SK-N-SH (cell line): ENCODE measurements around the gene USP10. TPM values are rescaled to one million over a fixed set of nuclear protein-coding genes. Genes with fewer than 3 reads are reported as not detected.

Experiments used
- CTCF ChIA-PET: fragments of 300-600, 350-600 bp; formaldehyde crosslinking; extraction: SDS; loops from one replicate; lab custom pipeline; 2021; lab: Yijun Ruan, JAX
- POLR2A ChIA-PET: fragments of 350-600 bp; sonication (Branson Sonifier 250); formaldehyde crosslinking; extraction: SDS; loops from one replicate; lab custom pipeline; 2020; ENCODE audit warnings: antibody characterized with exemption, inconsistent platforms; lab: Yijun Ruan, JAX
- DNase-seq: peaks from one replicate; pipeline ENCODE4 v3.0.0; 2012
- H2AFZ ChIP-seq: fragments of 200-600 bp; sonication (generic); 2 replicates; pipeline ENCODE4 v1.8.1; 2016; ENCODE audit warnings: antibody characterized with exemption, mild to moderate bottlenecking, low read depth
- H3F3A ChIP-seq: fragments of 200-600 bp; sonication (generic); replicated peaks from 2 replicates; pipeline ENCODE3; 2016; ENCODE audit warnings: antibody characterized with exemption, mild to moderate bottlenecking; ENCODE audit not compliant: insufficient read depth
- H3K27ac ChIP-seq, 2 experiments: fragments of 200-500 bp in 1 of 2; fragments of 200-600 bp in 1 of 2; sonication (Bioruptor generic) in 1 of 2; sonication (generic), shearing (Covaris generic) in 1 of 2; 2 replicates each; pipeline versions ENCODE4 v1.5.1 to v1.6.1; 2014 to 2016; ENCODE audit warnings: low read depth in 2 of 2, inconsistent platforms in 1 of 2, low read length in 1 of 2, mild to moderate bottlenecking in 1 of 2, mixed read lengths in 1 of 2
- H3K27me3 ChIP-seq: fragments of 200-600 bp; sonication (generic), shearing (Covaris generic); 2 replicates; pipeline ENCODE4 v1.6.1; 2016; ENCODE audit warnings: mixed run types; ENCODE audit not compliant: insufficient read depth
- H3K36me3 ChIP-seq, 2 experiments: fragments of 200-500 bp in 1 of 2; fragments of 200-600 bp in 1 of 2; sonication (Bioruptor generic) in 1 of 2; sonication (generic) in 1 of 2; replicated peaks in 1 of 2; 2 replicates each; pipeline versions ENCODE3 to v1.5.1; 2014 to 2016; ENCODE audit warnings: low read length in 1 of 2, mild to moderate bottlenecking in 1 of 2; ENCODE audit not compliant: insufficient read depth in 2 of 2, control insufficient read depth in 1 of 2
- H3K4me1 ChIP-seq, 2 experiments: fragments of 200-500 bp in 1 of 2; fragments of 200-600 bp in 1 of 2; sonication (Bioruptor generic) in 1 of 2; sonication (generic), shearing (Covaris generic) in 1 of 2; 2 replicates each; pipeline versions ENCODE4 v1.5.1 to v1.6.1; 2014 to 2016; ENCODE audit warnings: low read depth in 1 of 2, low read length in 1 of 2, mixed run types in 1 of 2; ENCODE audit not compliant: insufficient read depth in 2 of 2, control insufficient read depth in 1 of 2
- H3K4me2 ChIP-seq: fragments of 200-600 bp; sonication (generic), shearing (Covaris generic); 2 replicates; pipeline ENCODE4 v1.6.1; 2017; ENCODE audit warnings: mixed run types
- H3K4me3 ChIP-seq, 2 experiments: fragments of 200-500 bp in 1 of 2; fragments of 200-600 bp in 1 of 2; sonication (Bioruptor generic) in 1 of 2; sonication (generic), shearing (Covaris generic) in 1 of 2; 2 replicates each; pipeline versions ENCODE4 v1.5.1 to v1.8.1; 2014 to 2016; ENCODE audit warnings: low read depth in 2 of 2, inconsistent platforms in 1 of 2, low read length in 1 of 2, mild to moderate bottlenecking in 1 of 2, mixed read lengths in 1 of 2, moderate library complexity in 1 of 2
- H3K79me2 ChIP-seq: fragments of 200-600 bp; sonication (generic); 2 replicates; pipeline ENCODE4 v1.8.1; 2017; ENCODE audit warnings: mild to moderate bottlenecking; ENCODE audit not compliant: insufficient read depth
- H3K9ac ChIP-seq: fragments of 200-600 bp; sonication (generic); 2 replicates; pipeline ENCODE4 v1.6.1; 2017; ENCODE audit warnings: mixed run types
- H3K9me2 ChIP-seq: fragments of 200-600 bp; sonication (generic); 2 replicates; pipeline ENCODE4 v1.6.1; 2017; ENCODE audit warnings: mixed run types
- H3K9me3 ChIP-seq: fragments of 200-600 bp; sonication (generic); 2 replicates; pipeline ENCODE4 v1.6.1; 2017; ENCODE audit warnings: mixed run types, mild to moderate bottlenecking, moderate library complexity
- H4K20me1 ChIP-seq: fragments of 200-600 bp; sonication (generic); 2 replicates; pipeline ENCODE4 v1.6.1; 2017; ENCODE audit warnings: mild to moderate bottlenecking, mixed run types; ENCODE audit not compliant: insufficient read depth
- ELF1 ChIP-seq: IDR thresholded peaks from 2 replicates; pipeline ENCODE4 v1.4.0; 2012
- FOXM1 ChIP-seq: IDR thresholded peaks from 2 replicates; pipeline ENCODE4 v1.4.0; 2012; ENCODE audit warnings: low read depth, mild to moderate bottlenecking
- RXRA ChIP-seq: IDR thresholded peaks from 2 replicates; pipeline ENCODE4 v1.4.0; 2012; ENCODE audit warnings: low read depth, mild to moderate bottlenecking, borderline replicate concordance
- SMC3 ChIP-seq: IDR thresholded peaks from 2 replicates; pipeline ENCODE4 v1.6.1; 2012; ENCODE audit warnings: low read depth, low read length, improper control_type of control experiment
- ZBTB33 ChIP-seq: IDR thresholded peaks from 2 replicates; pipeline ENCODE4 v1.4.0; 2012; ENCODE audit warnings: low read depth, borderline replicate concordance
- WGBS: methylation state at CpG from one replicate; pipeline ENCODE4 v1.1.6; 2017; ENCODE audit warnings: low lambda C conversion rate; 5-methylcytosine and 5-hydroxymethylcytosine counted together
- polyA plus RNA-seq, 3 experiments: library from polyadenylated mRNA; depleted of rRNA; stranded (reverse); fragments of >200 nt; gene quantifications; 2 replicates each; pipeline ENCODE4 v1.2.3, GENCODE V29; 2012
- TF ChIP-seq, protein P1 (sequence below): fragments of 150-350 bp; IDR thresholded peaks from 2 replicates; pipeline ENCODE4 v1.6.1; 2016; ENCODE audit warnings: mild to moderate bottlenecking, low read depth, low read length
- TF ChIP-seq, protein P2 (sequence below): fragments of 200-600 bp; sonication (generic); IDR thresholded peaks from 2 replicates; pipeline ENCODE4 v1.6.1; 2017; ENCODE audit warnings: antibody characterized with exemption, mild to moderate bottlenecking, moderate library complexity

The USP10 gene
- polyA plus RNA-seq, 1 of the 3 experiments (the other 2 are of a cell fraction) = 49.2 TPM

- 69% methylated on average over 2 of the region's 2 CpGs for WGBS
- H3F3A ChIP-seq = peaks cover 3% of the 10 kb centered on the region
- H4K20me1 ChIP-seq = 0 out of 2 replicates have a peak, but pooled peaks cover 8% of the 10 kb centered on the region
- H3K4me1 ChIP-seq = peaks cover 0 to 16% of the 10 kb centered on the region in 2 experiments; a peak in 3 of 4 replicates
- H3K9me2 ChIP-seq = no peaks in the 10 kb centered on the region
- peaks cover 19 to 42% of the 10 kb centered on the region in 2 experiments for H3K36me3 ChIP-seq
- TF ChIP-seq RXRA (no peak), ELF1 (no peak)
- no peak overlapping the region for H3K4me2 ChIP-seq
- no peak overlapping the region for H3K4me3 ChIP-seq
- no peak overlapping the region for H3K9ac ChIP-seq
- H2AFZ ChIP-seq = no peak overlapping the region
- no peak for DNase-seq
- H3K79me2 ChIP-seq = peaks cover 6% of the 10 kb centered on the region
- ChIA-PET CTCF (interaction anchor here (1.0 to 3.5 kb wide), 6 partner anchors 10 to 154 kb away, joined by 3 to 20 read pairs (median 6); no protein-coding TSS in a partner anchor), POLR2A (interaction anchor here (0.6 kb wide), 1 partner anchor 9 kb away, joined by 3 read pairs; no protein-coding TSS in a partner anchor)
- no peaks in the 10 kb centered on the region for H3K9me3 ChIP-seq
- H3K27ac ChIP-seq = no peak overlapping the region
- no peaks in the 10 kb centered on the region for H3K27me3 ChIP-seq
Observed at GRCh38 chr16:84665359-84665758, 34.4 kb upstream of the USP10 start.

GRCh38 chr16:84665843-84666242 is 34.0 kb upstream of the USP10 start:
- Histone ChIP-seq H3K27me3 (no peaks in the 10 kb centered on the region), H4K20me1 (0 out of 2 replicates have a peak, but pooled peaks cover 8% of the 10 kb centered on the region), H3F3A (peaks cover 3% of the 10 kb centered on the region), H3K27ac (no peak overlapping the region), H3K4me2 (no peak overlapping the region), H2AFZ (no peak overlapping the region), H3K9me3 (no peaks in the 10 kb centered on the region), H3K4me3 (no peak overlapping the region), H3K9ac (no peak overlapping the region), H3K9me2 (no peaks in the 10 kb centered on the region), H3K79me2 (peaks cover 6% of the 10 kb centered on the region), H3K4me1 (peaks cover 0 to 16% of the 10 kb centered on the region in 2 experiments; a peak in 3 of 4 replicates), H3K36me3 (peaks cover 19 to 42% of the 10 kb centered on the region in 2 experiments)
- no peak for DNase-seq
- ChIA-PET CTCF (interaction anchor here (0.6 to 3.5 kb wide), 6 partner anchors 10 to 155 kb away, joined by 3 to 20 read pairs (median 6); no protein-coding TSS in a partner anchor), POLR2A (no interaction called here)
- TF ChIP-seq SMC3 (no peak), ZBTB33 (no peak), FOXM1 (no peak), RXRA (no peak)
- TF ChIP-seq, protein P1, sequence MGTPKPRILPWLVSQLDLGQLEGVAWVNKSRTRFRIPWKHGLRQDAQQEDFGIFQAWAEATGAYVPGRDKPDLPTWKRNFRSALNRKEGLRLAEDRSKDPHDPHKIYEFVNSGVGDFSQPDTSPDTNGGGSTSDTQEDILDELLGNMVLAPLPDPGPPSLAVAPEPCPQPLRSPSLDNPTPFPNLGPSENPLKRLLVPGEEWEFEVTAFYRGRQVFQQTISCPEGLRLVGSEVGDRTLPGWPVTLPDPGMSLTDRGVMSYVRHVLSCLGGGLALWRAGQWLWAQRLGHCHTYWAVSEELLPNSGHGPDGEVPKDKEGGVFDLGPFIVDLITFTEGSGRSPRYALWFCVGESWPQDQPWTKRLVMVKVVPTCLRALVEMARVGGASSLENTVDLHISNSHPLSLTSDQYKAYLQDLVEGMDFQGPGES = no peak
- TF ChIP-seq, protein P2, sequence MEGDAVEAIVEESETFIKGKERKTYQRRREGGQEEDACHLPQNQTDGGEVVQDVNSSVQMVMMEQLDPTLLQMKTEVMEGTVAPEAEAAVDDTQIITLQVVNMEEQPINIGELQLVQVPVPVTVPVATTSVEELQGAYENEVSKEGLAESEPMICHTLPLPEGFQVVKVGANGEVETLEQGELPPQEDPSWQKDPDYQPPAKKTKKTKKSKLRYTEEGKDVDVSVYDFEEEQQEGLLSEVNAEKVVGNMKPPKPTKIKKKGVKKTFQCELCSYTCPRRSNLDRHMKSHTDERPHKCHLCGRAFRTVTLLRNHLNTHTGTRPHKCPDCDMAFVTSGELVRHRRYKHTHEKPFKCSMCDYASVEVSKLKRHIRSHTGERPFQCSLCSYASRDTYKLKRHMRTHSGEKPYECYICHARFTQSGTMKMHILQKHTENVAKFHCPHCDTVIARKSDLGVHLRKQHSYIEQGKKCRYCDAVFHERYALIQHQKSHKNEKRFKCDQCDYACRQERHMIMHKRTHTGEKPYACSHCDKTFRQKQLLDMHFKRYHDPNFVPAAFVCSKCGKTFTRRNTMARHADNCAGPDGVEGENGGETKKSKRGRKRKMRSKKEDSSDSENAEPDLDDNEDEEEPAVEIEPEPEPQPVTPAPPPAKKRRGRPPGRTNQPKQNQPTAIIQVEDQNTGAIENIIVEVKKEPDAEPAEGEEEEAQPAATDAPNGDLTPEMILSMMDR = no peak
- WGBS = 93% methylated on average over 4 of the region's 7 CpGs
